Natural killer cell (primary cell): Measurements from ENCODE around the gene DNTT. TPM values are rescaled to one million over a fixed set of nuclear protein-coding genes. Genes with fewer than 3 reads are reported as not detected.

Experiments
- ATAC-seq, 3 donors: fragments of 150-1000 bp in 2 of 3; fragments of 200-7000 bp in 1 of 3; cut with Tn5 transposase; 1 replicate in 1 of 3; 2 replicates in 2 of 3; pipeline ENCODE4 v1.10.0; 2021; ENCODE audit warnings: mild to moderate bottlenecking in 2 of 3, moderate library complexity in 2 of 3
- DNase-seq, 2 donors: peaks; one replicate each; pipeline versions ENCODE4 v3.0.0 to v3.0.0-alpha.2; 2013 to 2021; ENCODE audit warnings: mixed read lengths in 1 of 2
- H3K27ac ChIP-seq: one replicate; pipeline ENCODE4 v1.5.1; 2013; ENCODE audit warnings: mild to moderate bottlenecking, low read length
- H3K27me3 ChIP-seq: one replicate; pipeline ENCODE4 v1.6.1; 2013; ENCODE audit warnings: low read length; ENCODE audit not compliant: control insufficient read depth, insufficient read depth
- H3K36me3 ChIP-seq: one replicate; pipeline ENCODE4 v1.6.1; 2013; ENCODE audit warnings: low read length; ENCODE audit not compliant: control insufficient read depth, insufficient read depth
- H3K4me1 ChIP-seq: one replicate; pipeline ENCODE4 v1.6.1; 2013; ENCODE audit warnings: low read length; ENCODE audit not compliant: control insufficient read depth, insufficient read depth
- H3K4me3 ChIP-seq: one replicate; pipeline ENCODE4 v1.5.1; 2013; ENCODE audit warnings: low read length
- H3K9me3 ChIP-seq: one replicate; pipeline ENCODE4 v1.6.1; 2013; ENCODE audit warnings: low read length; ENCODE audit not compliant: control insufficient read depth, insufficient read depth
- H3K27ac Mint-ChIP-seq, 2 donors: one replicate each; pipeline ENCODE4 v1.8.0; 2022; ENCODE audit warnings: mild to moderate bottlenecking in 2 of 2, mixed read lengths in 2 of 2, moderate library complexity in 1 of 2
- H3K27me3 Mint-ChIP-seq, 2 donors: one replicate each; pipeline ENCODE4 v1.8.0; 2022; ENCODE audit warnings: low read depth in 2 of 2, mixed read lengths in 2 of 2
- H3K36me3 Mint-ChIP-seq: one replicate; pipeline ENCODE4 v1.8.0; 2022; ENCODE audit warnings: mixed read lengths
- H3K4me1 Mint-ChIP-seq, 2 donors: one replicate each; pipeline ENCODE4 v1.8.0; 2022; ENCODE audit warnings: mixed read lengths in 2 of 2
- H3K4me3 Mint-ChIP-seq: one replicate; pipeline ENCODE4 v1.8.0; 2022; ENCODE audit warnings: mild to moderate bottlenecking, moderate library complexity, mixed read lengths
- H3K9me3 Mint-ChIP-seq, 2 donors: one replicate each; pipeline ENCODE4 v1.8.0; 2022; ENCODE audit warnings: mixed read lengths in 2 of 2
- WGBS: methylation state at CpG from one replicate; pipeline ENCODE4 v1.1.7; 2013; ENCODE audit warnings: missing lambda C conversion rate; ENCODE audit not compliant: insufficient coverage; 5-methylcytosine and 5-hydroxymethylcytosine counted together
- intact Hi-C: fragments of 100-400 bp; cut with micrococcal nuclease; formaldehyde crosslinking; loops from one replicate; pipeline ENCODE4 v1.14.2; 2022
- total RNA-seq, 4 donors: library from RNA; stranded (reverse); fragments of 120-200 nt in 1 of 4; gene quantifications; one replicate each; pipeline versions ENCODE4 v1.2.3 to v1.2.4, GENCODE V29; 2013 to 2022
- TF ChIP-seq, protein P1 (sequence below): fragments of 200-600 bp; IDR thresholded peaks from one replicate; pipeline ENCODE4 v1.8.0; 2022; ENCODE audit warnings: antibody characterized with exemption

Gene DNTT
- total RNA-seq: not detected
- total RNA-seq (2013): not detected

DNA sequence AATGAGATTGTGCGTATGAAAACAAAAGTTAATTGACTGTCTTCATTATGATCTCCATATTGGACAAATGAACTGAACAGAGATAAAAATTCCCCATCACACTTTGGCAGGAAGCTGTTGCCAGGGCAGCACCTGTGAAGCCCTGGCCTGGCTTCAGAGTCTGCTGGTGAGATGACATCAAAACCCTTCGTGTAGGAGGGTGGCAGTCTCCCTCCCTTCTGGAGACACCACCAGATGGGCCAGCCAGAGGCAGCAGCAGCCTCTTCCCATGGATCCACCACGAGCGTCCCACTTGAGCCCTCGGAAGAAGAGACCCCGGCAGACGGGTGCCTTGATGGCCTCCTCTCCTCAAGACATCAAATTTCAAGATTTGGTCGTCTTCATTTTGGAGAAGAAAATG lies at the start of gene DNTT:
Gene DNTT (plus strand): TSS at position 205 of the 400 bp plus-strand sequence. CDS start 64 bp downstream, at position 269.
- Histone ChIP-seq H3K36me3 (no peaks in the 10 kb centered on the region), H3K4me1 (peaks cover 7% of the 10 kb centered on the region), H3K9me3 (no peaks in the 10 kb centered on the region), H3K4me3 (no peak within 1 kb of the TSS), H3K27ac (no peak within 1 kb of the TSS), H3K27me3 (no peaks in the 10 kb centered on the region)
- no peak within 1 kb of the TSS for H3K27ac Mint-ChIP-seq
- no peaks in the 10 kb centered on the region for H3K36me3 Mint-ChIP-seq
- H3K4me1 Mint-ChIP-seq: peaks cover 15 to 22% of the 10 kb centered on the region in 2 donors
- ATAC-seq (no peak), DNase-seq (peak in 1 of 2 donors; percentile 10)
- no peaks in the 10 kb centered on the region for H3K9me3 Mint-ChIP-seq
- peaks cover 15 to 25% of the 10 kb centered on the region in 2 donors for H3K27me3 Mint-ChIP-seq
- WGBS: 60% methylated on average over 8 of the region's 8 CpGs
- intact Hi-C loops: no loop called here
- TF ChIP-seq, protein P1, sequence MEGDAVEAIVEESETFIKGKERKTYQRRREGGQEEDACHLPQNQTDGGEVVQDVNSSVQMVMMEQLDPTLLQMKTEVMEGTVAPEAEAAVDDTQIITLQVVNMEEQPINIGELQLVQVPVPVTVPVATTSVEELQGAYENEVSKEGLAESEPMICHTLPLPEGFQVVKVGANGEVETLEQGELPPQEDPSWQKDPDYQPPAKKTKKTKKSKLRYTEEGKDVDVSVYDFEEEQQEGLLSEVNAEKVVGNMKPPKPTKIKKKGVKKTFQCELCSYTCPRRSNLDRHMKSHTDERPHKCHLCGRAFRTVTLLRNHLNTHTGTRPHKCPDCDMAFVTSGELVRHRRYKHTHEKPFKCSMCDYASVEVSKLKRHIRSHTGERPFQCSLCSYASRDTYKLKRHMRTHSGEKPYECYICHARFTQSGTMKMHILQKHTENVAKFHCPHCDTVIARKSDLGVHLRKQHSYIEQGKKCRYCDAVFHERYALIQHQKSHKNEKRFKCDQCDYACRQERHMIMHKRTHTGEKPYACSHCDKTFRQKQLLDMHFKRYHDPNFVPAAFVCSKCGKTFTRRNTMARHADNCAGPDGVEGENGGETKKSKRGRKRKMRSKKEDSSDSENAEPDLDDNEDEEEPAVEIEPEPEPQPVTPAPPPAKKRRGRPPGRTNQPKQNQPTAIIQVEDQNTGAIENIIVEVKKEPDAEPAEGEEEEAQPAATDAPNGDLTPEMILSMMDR: no peak
- H3K4me3 Mint-ChIP-seq: no peak within 1 kb of the TSS

DNA sequence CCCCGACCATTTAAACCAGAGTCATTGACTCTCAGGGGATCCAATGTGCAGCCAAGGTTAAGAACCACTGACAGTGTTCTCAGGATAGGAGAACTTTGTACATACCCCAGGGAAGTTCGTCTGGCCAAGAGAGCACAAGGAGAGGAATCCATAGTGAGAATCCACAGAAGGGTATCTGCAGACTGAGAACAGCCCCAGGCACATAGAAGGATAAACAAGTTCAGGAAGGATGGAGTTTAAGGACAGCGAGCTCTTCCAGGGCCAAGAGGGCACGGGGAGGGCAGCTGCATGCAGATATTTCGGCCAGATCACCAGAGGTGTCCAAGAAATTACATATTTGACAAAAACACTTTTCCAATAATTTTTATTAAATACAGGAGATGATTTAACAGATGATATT lies 49.3 kb upstream of the DNTT start:
- H3K9me3 Mint-ChIP-seq: no peaks in the 10 kb centered on the region
- H3K27ac Mint-ChIP-seq: no peak overlapping the region
- Histone ChIP-seq H3K27me3 (no peaks in the 10 kb centered on the region), H3K4me1 (peaks cover 6% of the 10 kb centered on the region), H3K36me3 (no peaks in the 10 kb centered on the region), H3K4me3 (no peak overlapping the region), H3K27ac (no peak overlapping the region), H3K9me3 (no peaks in the 10 kb centered on the region)
- TF ChIP-seq, protein P1: no peak
- ATAC-seq (no peak), DNase-seq (no peak)
- intact Hi-C loops: no loop called here
- peaks cover 0 to 2% of the 10 kb centered on the region in 2 donors for H3K27me3 Mint-ChIP-seq
- 90% methylated on average over 3 of the region's 5 CpGs for WGBS
- no peak overlapping the region for H3K4me3 Mint-ChIP-seq
- no peaks in the 10 kb centered on the region for H3K4me1 Mint-ChIP-seq
- no peaks in the 10 kb centered on the region for H3K36me3 Mint-ChIP-seq

DNA sequence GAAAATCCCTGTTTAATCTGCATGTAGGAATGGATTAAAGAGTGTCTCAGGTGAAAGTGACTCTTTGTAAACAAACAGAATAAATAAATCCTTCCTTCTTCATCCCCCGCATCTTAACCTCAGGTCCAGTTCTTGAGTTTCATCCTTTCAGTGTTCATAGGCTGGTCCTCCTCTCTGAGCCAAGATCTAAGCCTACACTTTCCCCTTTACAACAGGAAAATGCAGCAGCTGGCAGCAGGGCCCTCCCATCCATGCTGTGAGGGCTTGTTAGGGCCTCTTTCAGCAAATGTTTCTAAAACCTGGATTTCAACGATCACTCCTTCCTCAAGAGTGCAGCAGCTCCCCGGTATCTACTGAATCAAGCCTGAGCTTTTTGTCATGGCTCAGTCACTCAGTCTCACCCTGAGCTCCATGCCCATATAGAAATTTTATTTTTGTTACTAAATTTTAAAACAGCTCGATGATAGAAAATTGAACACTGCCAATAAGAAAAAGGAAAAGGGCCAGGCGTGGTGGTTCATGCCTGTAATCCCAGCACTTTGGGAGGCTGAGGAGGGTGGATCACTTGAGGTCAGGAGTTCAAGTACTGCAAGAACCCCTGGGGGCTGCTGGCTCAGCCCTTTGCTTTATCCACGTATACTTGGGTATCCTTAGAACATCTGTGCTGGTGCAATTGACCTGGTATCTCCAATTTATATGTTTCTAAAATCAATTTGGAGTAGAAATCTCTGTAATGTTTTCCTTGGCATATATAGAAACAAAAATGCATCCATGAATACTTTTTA lies 48.5 kb upstream of the DNTT start:
- TF ChIP-seq, protein P1: no peak
- H3K4me3 ChIP-seq: no peak overlapping the region
- Mint-ChIP-seq H3K36me3 (no peaks in the 10 kb centered on the region), H3K9me3 (no peaks in the 10 kb centered on the region), H3K4me1 (no peaks in the 10 kb centered on the region), H3K4me3 (no peak overlapping the region), H3K27me3 (peaks cover 0 to 2% of the 10 kb centered on the region in 2 donors), H3K27ac (no peak overlapping the region)
- intact Hi-C loops: no loop called here
- no peak overlapping the region for H3K27ac ChIP-seq
- 84% methylated on average over 6 of the region's 6 CpGs for WGBS
- H3K9me3 ChIP-seq: no peaks in the 10 kb centered on the region
- no peaks in the 10 kb centered on the region for H3K36me3 ChIP-seq
- DNase-seq (no peak), ATAC-seq (no peak)
- H3K27me3 ChIP-seq: no peaks in the 10 kb centered on the region
- peaks cover 6% of the 10 kb centered on the region for H3K4me1 ChIP-seq

DNA sequence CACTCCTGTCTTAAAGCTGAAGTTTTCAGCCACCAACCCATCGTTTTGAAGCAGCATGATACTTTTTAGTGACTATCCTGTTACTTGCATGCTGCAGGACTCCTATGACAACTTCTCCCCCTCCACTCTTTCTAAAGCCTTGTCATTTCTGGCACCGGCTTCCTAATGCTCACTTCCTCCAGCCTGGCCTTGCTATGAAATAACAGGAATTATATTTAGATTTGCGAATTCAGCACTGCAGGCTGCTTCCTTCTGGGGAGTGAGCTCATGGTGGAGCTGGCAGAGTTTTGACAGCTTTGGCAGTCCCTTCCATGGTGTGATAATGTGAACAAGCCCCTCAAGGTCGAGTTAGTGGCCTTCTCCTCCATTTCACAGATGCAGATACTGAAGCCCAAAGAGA lies 46.3 kb upstream of the DNTT start:
- H3K27ac ChIP-seq: no peak overlapping the region
- TF ChIP-seq, protein P1: no peak
- Mint-ChIP-seq H3K36me3 (no peaks in the 10 kb centered on the region), H3K27me3 (peaks cover 0 to 2% of the 10 kb centered on the region in 2 donors), H3K9me3 (no peaks in the 10 kb centered on the region), H3K4me3 (no peak overlapping the region), H3K27ac (no peak overlapping the region), H3K4me1 (no peaks in the 10 kb centered on the region)
- H3K9me3 ChIP-seq: no peaks in the 10 kb centered on the region
- no peak overlapping the region for H3K4me3 ChIP-seq
- no peak for DNase-seq
- H3K36me3 ChIP-seq: no peaks in the 10 kb centered on the region
- H3K27me3 ChIP-seq: no peaks in the 10 kb centered on the region
- no peak for ATAC-seq
- 42% methylated on average over 4 of the region's 4 CpGs for WGBS
- H3K4me1 ChIP-seq: peaks cover 6% of the 10 kb centered on the region
- intact Hi-C loops: no loop called here
